A673 (cell line): ENCODE results near the gene CCSER1. TPM values are rescaled to one million over a fixed set of nuclear protein-coding genes. Genes with fewer than 3 reads are reported as not detected.

Source experiments
- BruUV-seq: library from RNA; stranded (reverse); fragments of 400-500 nt; replicated peaks from 2 replicates; lab custom pipeline; 2021; lab: Mats Ljungman, UMichigan
- CTCF ChIA-PET: fragments of 300-600 bp; sonication (Branson Sonifier 250); formaldehyde crosslinking; loops from one replicate; lab custom pipeline; 2022; ENCODE audit warnings: antibody characterized with exemption; lab: Charles Lee
- POLR2A ChIA-PET: fragments of 300-600 bp; sonication (Branson Sonifier 250); formaldehyde crosslinking; loops from one replicate; lab custom pipeline; 2022; ENCODE audit warnings: antibody characterized with exemption; ENCODE audit not compliant: low non-redundant PET; lab: Charles Lee
- DNase-seq: peaks from one replicate; pipeline ENCODE4 v3.0.0-alpha.2; 2015; ENCODE audit warnings: low spot score
- H3K27ac ChIP-seq: fragments of 200-600 bp; sonication (generic); 2 replicates; pipeline ENCODE4 v1.5.1; 2016; ENCODE audit warnings: mixed run types, low read depth, mild to moderate bottlenecking, mixed read lengths, antibody characterized with exemption, low read length; ENCODE audit not compliant: poor library complexity, severe bottlenecking
- H3K27me3 ChIP-seq: fragments of 200-600 bp; sonication (generic); replicated peaks from 2 replicates; pipeline ENCODE4 v1.6.1; 2017; ENCODE audit warnings: mixed run types, low read depth, mild to moderate bottlenecking, mixed read lengths, antibody characterized with exemption, low read length; ENCODE audit not compliant: insufficient read depth, poor library complexity
- H3K36me3 ChIP-seq: fragments of 200-600 bp; sonication (generic); 2 replicates; pipeline ENCODE4 v1.6.1; 2016; ENCODE audit warnings: mixed run types, mild to moderate bottlenecking, mixed read lengths, antibody characterized with exemption, low read length; ENCODE audit not compliant: insufficient read depth, poor library complexity, severe bottlenecking
- H3K4me1 ChIP-seq: fragments of 200-600 bp; sonication (generic); 2 replicates; pipeline ENCODE4 v1.6.1; 2017; ENCODE audit warnings: mixed run types, mild to moderate bottlenecking, mixed read lengths, antibody characterized with exemption, low read length; ENCODE audit not compliant: insufficient read depth, poor library complexity, severe bottlenecking
- H3K4me3 ChIP-seq: fragments of 200-600 bp; sonication (generic); 2 replicates; pipeline ENCODE4 v1.5.1; 2016; ENCODE audit warnings: low read depth, mixed run types, mild to moderate bottlenecking, mixed read lengths, low read length; ENCODE audit not compliant: poor library complexity, severe bottlenecking
- H3K9me3 ChIP-seq: fragments of 200-600 bp; sonication (generic); 2 replicates; pipeline ENCODE4 v1.6.1; 2016; ENCODE audit warnings: mixed run types, low read depth, mild to moderate bottlenecking, mixed read lengths, antibody characterized with exemption, low read length; ENCODE audit not compliant: poor library complexity, severe bottlenecking
- CTCF ChIP-seq: fragments of 300-800, 200-600 bp; sonication (generic); conservative IDR thresholded peaks from 2 replicates; pipeline ENCODE4 v1.5.1; 2017; ENCODE audit warnings: low read depth, mild to moderate bottlenecking, antibody characterized with exemption, low read length, moderate library complexity, mixed read lengths
- EZH2 ChIP-seq: fragments of 200-600 bp; sonication (generic); IDR thresholded peaks from 2 replicates; pipeline ENCODE4 v1.6.1; 2017; ENCODE audit warnings: borderline replicate concordance, low read depth, mild to moderate bottlenecking, mixed read lengths, antibody characterized with exemption, low read length; ENCODE audit not compliant: poor library complexity, severe bottlenecking
- intact Hi-C: fragments of 100-400 bp; cut with micrococcal nuclease; formaldehyde crosslinking; loops from one replicate; pipeline ENCODE4 v1.10.0; 2022; ENCODE audit not compliant: unreplicated experiment
- total RNA-seq: library from RNA; stranded (reverse); gene quantifications from 2 replicates; pipeline ENCODE4 v1.2.3, GENCODE V29; 2021

Gene CCSER1
- total RNA-seq, 1 experiment from 2014 or later: not detected

- POLR2A ChIA-PET: no interaction called here
- no peaks in the 10 kb centered on the region for H3K36me3 ChIP-seq
- CTCF ChIA-PET: no interaction called here
- no peaks in the 10 kb centered on the region for H3K4me1 ChIP-seq
- no TSS peak for BruUV-seq
- no peak overlapping the region for H3K4me3 ChIP-seq
- no peak overlapping the region for H3K27ac ChIP-seq
- DNase-seq: no peak
- H3K27me3 ChIP-seq: no peaks in the 10 kb centered on the region
- intact Hi-C loops: no loop called here
- TF ChIP-seq EZH2 (no peak), CTCF (no peak)
- H3K9me3 ChIP-seq: no peaks in the 10 kb centered on the region
Measured at GRCh38 chr4:90786602-90787001, 659.4 kb downstream of the CCSER1 start.

- intact Hi-C loops: no loop called here
- CTCF ChIA-PET: no interaction called here
- POLR2A ChIA-PET: no interaction called here
Measured at GRCh38 chr4:90792696-90793095, 665.5 kb downstream of the CCSER1 start.

GRCh38 chr4:90798948-90799347 lies 671.8 kb downstream of the CCSER1 start:
- Histone ChIP-seq H3K27me3 (no peaks in the 10 kb centered on the region), H3K9me3 (no peaks in the 10 kb centered on the region), H3K4me3 (no peak overlapping the region), H3K4me1 (no peaks in the 10 kb centered on the region), H3K27ac (no peak overlapping the region), H3K36me3 (no peaks in the 10 kb centered on the region)
- no TSS peak for BruUV-seq
- no peak for TF ChIP-seq CTCF
- no peak for TF ChIP-seq EZH2
- DNase-seq: no peak
- intact Hi-C loops: no loop called here
- ChIA-PET POLR2A (no interaction called here), CTCF (no interaction called here)

More at GRCh38 chr4:90792696-90793095, 665.5 kb downstream of the CCSER1 start:
- Histone ChIP-seq H3K4me3 (no peak overlapping the region), H3K36me3 (no peaks in the 10 kb centered on the region), H3K27me3 (no peaks in the 10 kb centered on the region), H3K4me1 (no peaks in the 10 kb centered on the region), H3K9me3 (no peaks in the 10 kb centered on the region), H3K27ac (no peak overlapping the region)
- DNase-seq: no peak
- TF ChIP-seq CTCF: no peak
- no peak for TF ChIP-seq EZH2
- BruUV-seq: no TSS peak
